Adrenal gland (tissue), 12 donors: ENCODE measurements around the gene MYBBP1A. TPM values are rescaled to one million over a fixed set of nuclear protein-coding genes. Genes with fewer than 3 reads are reported as not detected.

Source experiments
- DNase-seq, 7 donors: peaks; one replicate each; pipeline ENCODE4 v3.0.0-alpha.2; 2019 to 2020
- H3K27ac ChIP-seq, 5 donors: fragments of 200-600 bp; sonication (generic) in 4 of 5; 1 replicate in 3 of 5; 2 replicates in 2 of 5; pipeline versions ENCODE4 v1.5.1 to v1.8.0; 2016 to 2020; ENCODE audit warnings: mild to moderate bottlenecking in 1 of 5
- H3K27me3 ChIP-seq: fragments of 200-600 bp; 2 replicates; pipeline ENCODE4 v1.8.0; 2021
- H3K36me3 ChIP-seq, 2 donors: fragments of 200-600 bp; replicated peaks in 1 of 2; 1 replicate in 1 of 2; 2 replicates in 1 of 2; pipeline versions ENCODE4 v1.5.1 to v1.8.0; 2018 to 2022
- H3K4me1 ChIP-seq, 2 donors: fragments of 200-600 bp; replicated peaks in 1 of 2; 1 replicate in 1 of 2; 2 replicates in 1 of 2; pipeline versions ENCODE4 v1.5.1 to v1.8.0; 2018 to 2021
- H3K4me3 ChIP-seq, 4 donors: fragments of 200-600 bp; sonication (generic) in 3 of 4; one replicate each; pipeline ENCODE4 v1.5.1; 2016 to 2018
- H3K9me3 ChIP-seq, 3 donors: fragments of 200-600 bp; sonication (generic) in 1 of 3; replicated peaks in 1 of 3; 1 replicate in 2 of 3; 2 replicates in 1 of 3; pipeline versions ENCODE4 v1.5.1 to v1.8.0; 2016 to 2021
- CTCF ChIP-seq, 6 experiments: fragments of 450-650 bp in 4 of 6; fragments of 200-600 bp in 2 of 6; sonication (generic) in 1 of 6; IDR thresholded peaks; 1 replicate in 5 of 6; 2 replicates in 1 of 6; pipeline versions ENCODE4 v1.5.1 to v1.8.0; 2016 to 2021; ENCODE audit warnings: antibody characterized with exemption in 6 of 6, mild to moderate bottlenecking in 2 of 6, moderate library complexity in 1 of 6
- POLR2A ChIP-seq, 2 donors: fragments of 450-650 bp; IDR thresholded peaks; one replicate each; pipeline ENCODE4 v1.6.1; 2017; ENCODE audit warnings: antibody characterized with exemption in 2 of 2, mild to moderate bottlenecking in 2 of 2, moderate library complexity in 1 of 2
- WGBS, 4 donors: extraction: QIAGEN DNeasy Blood & Tissue Kit in 2 of 4; methylation state at CpG; one replicate each; pipeline versions ENCODE4 v1.1.5 to v1.1.7; 2013 to 2017; 5-methylcytosine and 5-hydroxymethylcytosine counted together
- intact Hi-C, 2 donors: fragments of 100-400 bp; cut with DNase I; formaldehyde crosslinking; loops; one replicate each; pipeline versions ENCODE4 v1.14.1 to v1.15.0; 2022 to 2023
- polyA plus RNA-seq, 3 donors: library from polyadenylated mRNA; stranded (reverse); fragments of 200-250 nt in 2 of 3; fragments of 350-450 nt in 1 of 3; fragmentation: Illumina TruSeq in 1 of 3; extraction: RNeasy Lipid Tissue Mini Kit (QIAGEN cat#74804) in 1 of 3; gene quantifications; one replicate each; pipeline ENCODE4 v1.2.3, GENCODE V29; 2013 to 2014
- total RNA-seq, 9 donors: library from RNA; depleted of rRNA in 4 of 9; stranded (reverse); fragments of >200 nt in 4 of 9; fragments of 120-200 nt in 1 of 9; fragmentation: NEBNext Ultra II Directional in 1 of 9; extraction: Animal tissue kit (Norgen Biotek cat#: 25700) in 1 of 9; gene quantifications; one replicate each; pipeline versions ENCODE4 v1.1.0 to v1.2.4, GENCODE V29; 2013 to 2023
- donor health status: healthy with polysubstance abuse.
- donor health status: Bipolar disorder and iron deficiency.
- donor health status: DM: yes; HTN: yes; CAD: no.
- donor health status: DM: no; HTN: no; CAD: no.
- donor health status: DM: no; HTN: no; CAD: no.
- donor health status: DM: yes; HTN: yes; CAD: no.

MYBBP1A gene
- total and polyA plus RNA-seq, 12 donors = 17.9 to 65.5 (median 42.4) TPM

GRCh38 chr17:4538236-4539002, 16.8 kb downstream of the MYBBP1A start:
- peak overlapping the region in 1 of 5 donors; percentile 84 for H3K27ac ChIP-seq
- WGBS, 4 donors = 79 to 86% (median 82%) methylated on average over 4 to 13 of the region's 13 CpGs

GRCh38 chr17:4537451-4538235, 17.5 kb downstream of the MYBBP1A start:
- WGBS, 4 donors = 60 to 76% (median 68%) methylated on average over 2 to 19 of the region's 19 CpGs
- no peak for TF ChIP-seq POLR2A (IDR thresholded peaks at IDR 0.05)
- no peak overlapping the region for H3K4me3 ChIP-seq
- peaks cover 10 to 32% of the 10 kb centered on the region in 2 donors for H3K4me1 ChIP-seq
- peak overlapping the region in 2 of 5 donors; percentile 11 to 84 for H3K27ac ChIP-seq
- no peaks in the 10 kb centered on the region for H3K27me3 ChIP-seq
- H3K36me3 ChIP-seq = peaks cover 0 to 30% of the 10 kb centered on the region in 2 donors
- DNase-seq = no peak
- no peaks in the 10 kb centered on the region for H3K9me3 ChIP-seq
- intact Hi-C loops = no loop called here

More at GRCh38 chr17:4538236-4539002, 16.8 kb downstream of the MYBBP1A start:
- Histone ChIP-seq H3K9me3 (no peaks in the 10 kb centered on the region), H3K36me3 (peaks cover 0 to 37% of the 10 kb centered on the region in 2 donors), H3K4me1 (peaks cover 10 to 32% of the 10 kb centered on the region in 2 donors), H3K27me3 (no peaks in the 10 kb centered on the region), H3K4me3 (no peak overlapping the region)
- DNase-seq = no peak
- TF ChIP-seq POLR2A (IDR thresholded peaks at IDR 0.05) = no peak
- TF ChIP-seq CTCF (IDR thresholded peaks at IDR 0.05) = no peak
- intact Hi-C loops = no loop called here

- Histone ChIP-seq H3K9me3 (no peaks in the 10 kb centered on the region), H3K4me3 (no peak overlapping the region), H3K36me3 (peaks cover 0 to 23% of the 10 kb centered on the region in 2 donors), H3K27ac (peak overlapping the region in 2 of 5 donors; percentile 26 to 84), H3K27me3 (no peaks in the 10 kb centered on the region), H3K4me1 (peaks cover 10 to 32% of the 10 kb centered on the region in 2 donors)
- WGBS, 4 donors = 40 to 51% (median 46%) methylated on average over 16 to 18 of the region's 18 CpGs
- DNase-seq = peak in 1 of 7 donors; percentile 48
- no peak for TF ChIP-seq POLR2A (IDR thresholded peaks at IDR 0.05)
- no peak for TF ChIP-seq CTCF (IDR thresholded peaks at IDR 0.05)
- intact Hi-C loops = no loop called here
Measured at GRCh38 chr17:4536742-4537411, 18.3 kb downstream of the MYBBP1A start.

GRCh38 chr17:4536259-4536741, 18.9 kb downstream of the MYBBP1A start:
- intact Hi-C loops = no loop called here
- Histone ChIP-seq H3K27ac (peak overlapping the region in 2 of 5 donors; percentile 26 to 84), H3K27me3 (no peaks in the 10 kb centered on the region), H3K36me3 (peaks cover 0 to 17% of the 10 kb centered on the region in 2 donors), H3K4me1 (peaks cover 10 to 32% of the 10 kb centered on the region in 2 donors), H3K4me3 (no peak overlapping the region), H3K9me3 (no peaks in the 10 kb centered on the region)
- WGBS, 4 donors = 15 to 32% (median 28%) methylated on average over 4 to 19 of the region's 19 CpGs
- no peak for DNase-seq
- TF ChIP-seq POLR2A (IDR thresholded peaks at IDR 0.05) = no peak
- TF ChIP-seq CTCF (IDR thresholded peaks at IDR 0.05) = no peak
